ENCODE results near the gene PROKR1.

DNA sequence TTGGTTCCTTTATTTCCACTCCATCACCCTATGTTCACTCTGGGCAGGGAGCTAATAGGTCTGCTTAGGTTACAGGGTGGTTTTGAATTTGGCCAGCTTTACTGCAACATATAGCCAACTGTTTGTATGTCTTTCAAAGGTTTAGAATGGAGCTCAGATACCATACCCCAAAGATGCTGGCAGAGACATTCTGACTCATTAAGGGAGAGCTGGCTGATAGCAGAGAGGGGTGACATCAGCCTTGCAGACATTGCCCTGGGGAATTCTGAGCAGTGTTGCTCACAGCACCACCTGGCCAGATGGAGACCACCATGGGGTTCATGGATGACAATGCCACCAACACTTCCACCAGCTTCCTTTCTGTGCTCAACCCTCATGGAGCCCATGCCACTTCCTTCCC lies 2.1 kb downstream of the PROKR1 start:
- no peak for TF ChIP-seq CHD2 (IDR thresholded peaks at IDR 0.05; ENCODE audit: low read length, partially characterized antibody)
- no peak for TF ChIP-seq MYC (IDR thresholded peaks at IDR 0.05; ENCODE audit: borderline replicate concordance, low read length)
- TF ChIP-seq, protein P1, sequence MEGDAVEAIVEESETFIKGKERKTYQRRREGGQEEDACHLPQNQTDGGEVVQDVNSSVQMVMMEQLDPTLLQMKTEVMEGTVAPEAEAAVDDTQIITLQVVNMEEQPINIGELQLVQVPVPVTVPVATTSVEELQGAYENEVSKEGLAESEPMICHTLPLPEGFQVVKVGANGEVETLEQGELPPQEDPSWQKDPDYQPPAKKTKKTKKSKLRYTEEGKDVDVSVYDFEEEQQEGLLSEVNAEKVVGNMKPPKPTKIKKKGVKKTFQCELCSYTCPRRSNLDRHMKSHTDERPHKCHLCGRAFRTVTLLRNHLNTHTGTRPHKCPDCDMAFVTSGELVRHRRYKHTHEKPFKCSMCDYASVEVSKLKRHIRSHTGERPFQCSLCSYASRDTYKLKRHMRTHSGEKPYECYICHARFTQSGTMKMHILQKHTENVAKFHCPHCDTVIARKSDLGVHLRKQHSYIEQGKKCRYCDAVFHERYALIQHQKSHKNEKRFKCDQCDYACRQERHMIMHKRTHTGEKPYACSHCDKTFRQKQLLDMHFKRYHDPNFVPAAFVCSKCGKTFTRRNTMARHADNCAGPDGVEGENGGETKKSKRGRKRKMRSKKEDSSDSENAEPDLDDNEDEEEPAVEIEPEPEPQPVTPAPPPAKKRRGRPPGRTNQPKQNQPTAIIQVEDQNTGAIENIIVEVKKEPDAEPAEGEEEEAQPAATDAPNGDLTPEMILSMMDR (IDR thresholded peaks at IDR 0.05): no peak
- TF ChIP-seq POLR2A (IDR thresholded peaks at IDR 0.05; ENCODE audit: low read length): no peak
- no peak for TF ChIP-seq MAZ (IDR thresholded peaks at IDR 0.05; ENCODE audit: borderline replicate concordance, low read depth, low read length)
- no peak for TF ChIP-seq JUN (IDR thresholded peaks at IDR 0.05)
- TF ChIP-seq POLR2AphosphoS2 (conservative IDR thresholded peaks at IDR 0.05; ENCODE audit: low read length): no peak
- TF ChIP-seq NR3C1 (IDR thresholded peaks at IDR 0.05): no peak
- no peak for TF ChIP-seq PHF8 (IDR thresholded peaks at IDR 0.05; ENCODE audit: borderline replicate concordance, low read depth)
- no peak for TF ChIP-seq HOXB13 (CRISPR knock-in tag; IDR thresholded peaks at IDR 0.05; ENCODE audit: low read depth)
- TF ChIP-seq SMC3 (IDR thresholded peaks at IDR 0.05): no peak
- no peak for TF ChIP-seq KDM1A (IDR thresholded peaks at IDR 0.05; ENCODE audit: low read depth)
